ENCODE measurements around the gene MAML2. TPM values are rescaled to one million over a fixed set of nuclear protein-coding genes. Genes with fewer than 3 reads are reported as not detected.

The MAML2 gene
- total and polyA plus RNA-seq, 2 of the 8 experiments (the other 6 are each of a cell fraction or from before 2014, with no cell fraction given), result 3.8 to 6.6 TPM

DNA sequence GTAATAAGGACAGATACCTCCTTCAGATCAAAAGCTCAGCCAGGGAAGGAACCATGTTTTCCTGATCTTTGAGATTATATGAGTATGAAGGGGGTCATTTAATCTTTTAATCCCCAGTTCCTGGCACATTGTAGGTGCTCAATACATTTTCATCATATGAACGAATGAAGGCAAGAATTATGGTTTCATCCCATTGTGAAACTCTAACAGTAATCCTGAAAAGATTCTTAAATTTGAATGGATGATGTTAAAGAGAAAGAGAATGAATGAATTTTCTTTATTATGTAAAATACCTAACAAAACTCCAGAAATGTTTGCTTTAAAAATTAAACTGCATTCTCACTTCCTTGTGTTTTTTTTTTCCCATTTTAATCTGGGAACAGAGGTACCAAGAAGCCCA is 256.9 kb downstream of the MAML2 start:
- Histone ChIP-seq H3K4me3 (ENCODE audit: extremely low read depth in 1 of 4, insufficient read depth in 2 of 4, low read depth in 3 of 4, low read length in 4 of 4) (no peak overlapping the region), H3K9ac (replicated peaks in 1 of 4; ENCODE audit: extremely low read depth in 1 of 4, low read depth in 3 of 4, low read length in 3 of 4) (no peak overlapping the region), H2BK120ac (replicated peaks; ENCODE audit: low read depth, low read length) (no peak overlapping the region), H3K27ac (ENCODE audit: low read depth, low read length) (no peak overlapping the region), H4K91ac (replicated peaks; ENCODE audit: insufficient read length, low read length) (no peak overlapping the region), H3K27me3 (replicated peaks in 1 of 4; ENCODE audit: control insufficient read depth in 3 of 4, extremely low read depth in 1 of 4, insufficient read depth in 3 of 4, low read length in 3 of 4) (no peaks in the 10 kb centered on the region), H2BK15ac (ENCODE audit: low read length) (no peak overlapping the region), H4K8ac (ENCODE audit: extremely low read depth, insufficient read depth, low read length) (no peak overlapping the region), H3K4ac (replicated peaks; ENCODE audit: insufficient read length, low read depth, low read length) (no peak overlapping the region), H2AK5ac (ENCODE audit: low read depth, low read length) (no peak overlapping the region), H3K14ac (ENCODE audit: insufficient read length) (no peak overlapping the region), H3K4me1 (replicated peaks in 1 of 4; ENCODE audit: control insufficient read depth in 3 of 4, insufficient read depth in 4 of 4, low read length in 3 of 4) (peaks cover 3 to 16% (median 10%) of the 10 kb centered on the region in 4 experiments; a peak in 5 of 7 replicates), H3K9me3 (ENCODE audit: insufficient read depth in 2 of 2, low read depth in 1 of 2, low read length in 1 of 2) (no peaks in the 10 kb centered on the region), H3K56ac (replicated peaks; ENCODE audit: insufficient read length, low read depth, low read length) (no peak overlapping the region), H2BK12ac (ENCODE audit: low read depth, low read length) (no peak overlapping the region), H3K23ac (ENCODE audit: insufficient read length) (no peak overlapping the region), H3K79me1 (ENCODE audit: low read depth, low read length) (no peaks in the 10 kb centered on the region), H3K4me2 (ENCODE audit: insufficient read depth in 1 of 2, low read depth in 2 of 2, low read length in 2 of 2) (no peak overlapping the region), H2BK20ac (ENCODE audit: low read length) (no peak overlapping the region), H2AFZ (ENCODE audit: low read length) (no peak overlapping the region), H3K79me2 (ENCODE audit: control insufficient read depth in 1 of 2, insufficient read depth in 2 of 2, low read length in 2 of 2) (no peaks in the 10 kb centered on the region), H2BK5ac (ENCODE audit: low read depth, low read length) (no peak overlapping the region), H4K5ac (ENCODE audit: insufficient read length, low read depth, low read length) (no peak overlapping the region), H3K36me3 (ENCODE audit: control insufficient read depth in 2 of 4, insufficient read depth in 4 of 4, low read length in 3 of 4) (no peaks in the 10 kb centered on the region), H4K20me1 (replicated peaks in 1 of 2; ENCODE audit: control insufficient read depth in 1 of 2, insufficient read depth in 2 of 2, low read length in 2 of 2) (no peaks in the 10 kb centered on the region), H3K23me2 (ENCODE audit: low read depth, low read length) (no peaks in the 10 kb centered on the region; the same call in 1 of the 2 replicates), H3K18ac (ENCODE audit: extremely low read depth, low read length) (no peak overlapping the region)
- DNase-seq (ENCODE audit: low read depth in 1 of 2, low spot score in 2 of 2) (no peak), FAIRE-seq (no peak)
- 80% methylated on average over 1 of the region's 1 CpG; no CpG with 5 or more reads in 1 of the 2 experiments for WGBS, 2 experiments (ENCODE audit: extremely low coverage in 1 of 2, insufficient coverage in 1 of 2, insufficient read length in 1 of 2, insufficient replicate concordance in 2 of 2, low coverage in 1 of 2, low lambda C conversion rate in 2 of 2, missing lambda C conversion rate in 1 of 2)
- ChIA-PET CTCF (ENCODE audit: partially characterized antibody) (interaction anchor here (0.5 to 1.4 kb wide), 3 partner anchors 14 to 36 kb away, joined by 3 read pairs; no protein-coding TSS in a partner anchor), POLR2A (ENCODE audit: partially characterized antibody) (no interaction called here)
- no peak for TF ChIP-seq JUND (IDR thresholded peaks at IDR 0.05; ENCODE audit: low read length)
- TF ChIP-seq KDM1A (IDR thresholded peaks at IDR 0.05; ENCODE audit: borderline replicate concordance, low read length), result no peak
- TF ChIP-seq CTBP2 (IDR thresholded peaks at IDR 0.05; ENCODE audit: borderline replicate concordance, insufficient read depth, insufficient read length, low read length), result no peak
